ENCODE results near the gene DBP. TPM values are rescaled to one million over a fixed set of nuclear protein-coding genes. Genes with fewer than 3 reads are reported as not detected.

The DBP gene
- total and polyA plus RNA-seq, 2 experiments from 2014 or later = 3.7 to 5.9 TPM

DNA sequence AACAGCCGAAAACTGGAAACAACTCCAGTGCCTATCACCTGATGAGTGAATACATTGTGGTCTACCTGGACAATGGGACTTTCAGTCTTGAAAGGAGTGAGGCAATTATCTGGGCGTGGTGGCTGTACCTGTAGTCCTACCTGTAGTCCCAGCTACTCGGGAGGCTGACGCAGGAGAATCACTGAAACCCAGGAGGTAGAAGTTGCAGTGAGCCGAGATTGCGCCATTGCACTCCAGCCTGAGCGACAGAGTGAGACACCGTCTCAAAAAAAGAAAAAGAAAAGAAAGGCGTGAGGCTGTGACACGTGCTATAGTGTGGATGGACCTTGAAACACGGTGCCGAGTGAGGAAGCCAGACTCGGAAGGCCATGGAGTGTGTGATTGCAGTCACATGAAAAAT is 39.7 kb upstream of the DBP start:
- no peak overlapping the region for H3K9ac ChIP-seq
- H3K9me2 ChIP-seq (ENCODE audit: insufficient read depth) = no peaks in the 10 kb centered on the region
- H3F3A ChIP-seq (ENCODE audit: insufficient read depth) = no peaks in the 10 kb centered on the region
- H3K79me2 ChIP-seq (ENCODE audit: insufficient read depth) = no peaks in the 10 kb centered on the region
- no peak overlapping the region for H2AFZ ChIP-seq
- no peaks in the 10 kb centered on the region for H4K20me1 ChIP-seq (ENCODE audit: insufficient read depth)
- H3K36me3 ChIP-seq (ENCODE audit: low read depth) = no peaks in the 10 kb centered on the region
- no peak overlapping the region for H3K27ac ChIP-seq
- no peaks in the 10 kb centered on the region for H3K9me3 ChIP-seq (ENCODE audit: low read depth)
- no peak for DNase-seq
- in situ Hi-C loops (cut with MboI) = no loop called here
- 85 to 87% methylated on average over 13 of the region's 13 CpGs for WGBS, 2 experiments (ENCODE audit: low coverage in 1 of 2, low lambda C conversion rate in 2 of 2, missing lambda C conversion rate in 2 of 2)
- H3K4me2 ChIP-seq (ENCODE audit: unreplicated experiment) = no peak overlapping the region
- TF ChIP-seq EZH2phosphoT487 (IDR thresholded peaks at IDR 0.05; ENCODE audit: insufficient read depth, low read depth) = no peak
- TF ChIP-seq EZH2 (IDR thresholded peaks at IDR 0.05; ENCODE audit: insufficient read depth, poor library complexity, severe bottlenecking) = no peak
- no peaks in the 10 kb centered on the region for H3K27me3 ChIP-seq (replicated peaks; ENCODE audit: insufficient read depth)
- H3K4me1 ChIP-seq (ENCODE audit: insufficient read depth) = no peaks in the 10 kb centered on the region
- no peak overlapping the region for H3K4me3 ChIP-seq

DNA sequence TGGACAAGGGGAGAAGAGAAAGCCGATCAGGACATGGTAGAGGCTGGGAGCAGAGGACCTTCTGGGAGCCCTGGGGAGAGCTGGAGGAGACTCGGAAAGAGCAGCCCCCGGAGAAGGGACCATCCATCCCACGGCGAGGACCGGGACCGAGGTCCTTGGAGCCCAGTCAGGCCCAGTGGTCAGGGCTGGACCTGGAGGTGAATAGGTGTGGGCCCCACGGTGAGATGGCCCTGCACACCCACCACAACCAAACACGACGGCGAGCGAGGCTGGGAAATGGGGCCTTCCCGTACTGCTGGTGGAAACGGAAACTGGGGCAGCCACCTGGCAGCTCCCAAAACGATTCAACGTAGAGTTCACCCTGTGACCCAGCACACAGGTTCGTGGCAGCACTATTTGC is 39.3 kb upstream of the DBP start:
- in situ Hi-C loops (cut with MboI) = no loop called here

DNA sequence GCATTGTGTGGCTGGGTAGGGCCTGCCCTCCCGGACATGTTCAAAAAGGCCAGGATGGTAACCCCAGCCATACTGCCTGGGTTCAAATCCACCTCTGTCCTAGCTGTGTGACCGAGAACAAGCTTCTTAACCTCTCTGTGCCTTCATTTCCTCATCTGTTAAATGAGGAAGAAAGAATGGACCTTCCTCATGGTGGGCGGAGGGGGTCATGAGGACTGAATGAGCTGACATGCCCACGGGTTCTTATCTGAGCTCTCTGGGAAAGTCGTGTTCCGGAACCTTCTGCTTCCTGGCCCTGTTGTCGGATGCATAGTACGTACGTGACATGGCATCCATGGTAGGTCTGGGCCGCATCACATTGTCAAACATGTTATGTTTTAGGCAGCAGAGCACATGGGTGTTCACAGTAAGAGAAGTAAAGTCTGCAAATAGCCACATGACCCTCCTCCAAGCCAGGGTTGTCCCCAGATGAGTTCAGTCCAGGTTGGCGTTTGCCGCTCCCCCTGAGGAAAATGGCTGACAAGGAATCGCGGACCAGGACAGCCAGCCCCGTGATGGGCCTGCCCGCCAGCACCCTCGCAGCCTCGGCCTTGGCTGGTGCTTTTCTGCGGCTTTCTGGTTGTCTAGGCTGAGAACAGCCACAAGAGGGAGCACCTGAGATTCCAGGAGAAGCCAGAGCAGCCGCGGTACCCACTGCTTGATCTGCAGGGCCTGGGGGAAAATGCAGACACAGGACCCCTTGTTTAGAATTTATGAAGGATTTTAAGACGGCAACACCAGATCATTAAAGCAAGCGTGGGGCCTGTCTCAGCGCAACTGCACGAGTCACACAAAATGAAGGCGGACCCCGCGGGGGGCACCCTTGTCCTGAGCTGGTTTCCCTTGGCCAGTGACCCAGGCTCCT is 38.0 kb upstream of the DBP start:
- WGBS, 2 experiments (ENCODE audit: low coverage in 1 of 2, low lambda C conversion rate in 2 of 2, missing lambda C conversion rate in 2 of 2) = 31 to 33% methylated on average over 28 of the region's 28 CpGs
- H3K9me3 ChIP-seq (ENCODE audit: low read depth) = no peaks in the 10 kb centered on the region
- DNase-seq = peak; percentile 90
- H3K79me2 ChIP-seq (ENCODE audit: insufficient read depth) = no peaks in the 10 kb centered on the region
- TF ChIP-seq EZH2 (IDR thresholded peaks at IDR 0.05; ENCODE audit: insufficient read depth, poor library complexity, severe bottlenecking) (no peak), EZH2phosphoT487 (IDR thresholded peaks at IDR 0.05; ENCODE audit: insufficient read depth, low read depth) (no peak)
- H3K36me3 ChIP-seq (ENCODE audit: low read depth) = no peaks in the 10 kb centered on the region
- no peaks in the 10 kb centered on the region for H4K20me1 ChIP-seq (ENCODE audit: insufficient read depth)
- peak overlapping the region; percentile 48 for H2AFZ ChIP-seq
- no peaks in the 10 kb centered on the region for H3K27me3 ChIP-seq (replicated peaks; ENCODE audit: insufficient read depth)
- H3K9ac ChIP-seq = no peak overlapping the region
- no peaks in the 10 kb centered on the region for H3K9me2 ChIP-seq (ENCODE audit: insufficient read depth)
- H3F3A ChIP-seq (ENCODE audit: insufficient read depth) = no peaks in the 10 kb centered on the region
- no peaks in the 10 kb centered on the region for H3K4me1 ChIP-seq (ENCODE audit: insufficient read depth)
- no peak overlapping the region for H3K4me3 ChIP-seq
- in situ Hi-C loops (cut with MboI) = no loop called here
- peak overlapping the region; percentile 16 for H3K4me2 ChIP-seq (ENCODE audit: unreplicated experiment)
- no peak overlapping the region for H3K27ac ChIP-seq

More for the DNA sequence above, 39.3 kb upstream of the DBP start:
- Histone ChIP-seq H3K27ac (no peak overlapping the region), H3K9me2 (ENCODE audit: insufficient read depth) (no peaks in the 10 kb centered on the region), H4K20me1 (ENCODE audit: insufficient read depth) (no peaks in the 10 kb centered on the region), H3K27me3 (replicated peaks; ENCODE audit: insufficient read depth) (no peaks in the 10 kb centered on the region), H3F3A (ENCODE audit: insufficient read depth) (no peaks in the 10 kb centered on the region), H3K79me2 (ENCODE audit: insufficient read depth) (no peaks in the 10 kb centered on the region), H3K9ac (no peak overlapping the region), H3K4me2 (ENCODE audit: unreplicated experiment) (no peak overlapping the region), H3K4me1 (ENCODE audit: insufficient read depth) (no peaks in the 10 kb centered on the region), H3K36me3 (ENCODE audit: low read depth) (no peaks in the 10 kb centered on the region), H3K4me3 (no peak overlapping the region), H3K9me3 (ENCODE audit: low read depth) (no peaks in the 10 kb centered on the region), H2AFZ (no peak overlapping the region)
- DNase-seq = no peak
- 74 to 82% methylated on average over 17 of the region's 17 CpGs for WGBS, 2 experiments (ENCODE audit: low coverage in 1 of 2, low lambda C conversion rate in 2 of 2, missing lambda C conversion rate in 2 of 2)
- TF ChIP-seq EZH2phosphoT487 (IDR thresholded peaks at IDR 0.05; ENCODE audit: insufficient read depth, low read depth) = no peak
- TF ChIP-seq EZH2 (IDR thresholded peaks at IDR 0.05; ENCODE audit: insufficient read depth, poor library complexity, severe bottlenecking) = no peak

DNA sequence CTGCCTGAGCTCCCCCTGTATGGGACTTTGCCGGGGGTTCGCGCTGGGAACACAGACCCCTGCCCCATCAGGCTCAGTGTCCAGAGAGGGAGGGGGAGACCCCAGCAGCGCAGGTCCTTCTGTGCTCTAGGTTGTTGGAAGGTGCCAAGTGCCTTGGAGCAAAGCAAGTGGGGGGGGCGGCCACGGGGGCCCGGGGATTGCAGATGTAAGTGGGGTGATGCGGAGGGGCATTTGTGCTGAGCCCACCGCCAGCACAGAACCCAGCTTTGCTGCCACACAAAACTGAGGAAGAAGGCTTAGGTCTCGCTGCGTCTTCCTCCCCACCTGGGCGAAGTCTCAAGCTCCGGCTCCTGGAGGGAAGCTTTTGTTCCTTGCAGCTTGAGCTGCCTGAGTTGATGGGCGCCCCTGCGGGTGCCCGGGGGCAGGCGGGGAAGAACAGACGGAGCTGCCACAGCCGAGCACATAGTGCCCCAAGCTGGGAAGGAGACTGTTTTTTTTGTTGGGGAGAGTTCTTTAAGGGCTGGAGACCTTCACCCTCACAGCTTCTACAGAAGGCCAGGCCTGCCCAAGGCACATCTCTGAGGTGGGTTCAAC is 37.1 kb upstream of the DBP start:
- no peak for DNase-seq

More for the DNA sequence above, 37.1 kb upstream of the DBP start:
- H3K9me2 ChIP-seq (ENCODE audit: insufficient read depth) = no peaks in the 10 kb centered on the region
- no peaks in the 10 kb centered on the region for H3K79me2 ChIP-seq (ENCODE audit: insufficient read depth)
- H3K27me3 ChIP-seq (replicated peaks; ENCODE audit: insufficient read depth) = no peaks in the 10 kb centered on the region
- H3K4me2 ChIP-seq (ENCODE audit: unreplicated experiment) = no peak overlapping the region
- H2AFZ ChIP-seq = no peak overlapping the region
- no peak for TF ChIP-seq EZH2 (IDR thresholded peaks at IDR 0.05; ENCODE audit: insufficient read depth, poor library complexity, severe bottlenecking)
- TF ChIP-seq EZH2phosphoT487 (IDR thresholded peaks at IDR 0.05; ENCODE audit: insufficient read depth, low read depth) = no peak
- H3K36me3 ChIP-seq (ENCODE audit: low read depth) = no peaks in the 10 kb centered on the region
- H4K20me1 ChIP-seq (ENCODE audit: insufficient read depth) = no peaks in the 10 kb centered on the region
- 84 to 87% methylated on average over 13 to 19 of the region's 19 CpGs for WGBS, 2 experiments (ENCODE audit: low coverage in 1 of 2, low lambda C conversion rate in 2 of 2, missing lambda C conversion rate in 2 of 2)
- in situ Hi-C loops (cut with MboI) = no loop called here
- no peaks in the 10 kb centered on the region for H3F3A ChIP-seq (ENCODE audit: insufficient read depth)
- H3K27ac ChIP-seq = no peak overlapping the region
- H3K9ac ChIP-seq = no peak overlapping the region
- no peaks in the 10 kb centered on the region for H3K9me3 ChIP-seq (ENCODE audit: low read depth)
- H3K4me1 ChIP-seq (ENCODE audit: insufficient read depth) = no peaks in the 10 kb centered on the region
- H3K4me3 ChIP-seq = no peak overlapping the region

Data from GM23248 (cell line).